Mucosa of gallbladder (tissue), 1 donor: ENCODE data around the gene CFAP157. TPM values are rescaled to one million over a fixed set of nuclear protein-coding genes. Genes with fewer than 3 reads are reported as not detected.

ENCODE experiments used
- DNase-seq: peaks from one replicate; pipeline ENCODE4 v3.0.0-alpha.2; 2020; ENCODE audit warnings: low spot score
- total RNA-seq: library from RNA; stranded (reverse); gene quantifications from one replicate; pipeline ENCODE4 v1.2.1, GENCODE V29; 2021
- donor health status: DM: no; HTN: no; CAD: no.

The CFAP157 gene
- total RNA-seq, result 1.4 TPM

DNA sequence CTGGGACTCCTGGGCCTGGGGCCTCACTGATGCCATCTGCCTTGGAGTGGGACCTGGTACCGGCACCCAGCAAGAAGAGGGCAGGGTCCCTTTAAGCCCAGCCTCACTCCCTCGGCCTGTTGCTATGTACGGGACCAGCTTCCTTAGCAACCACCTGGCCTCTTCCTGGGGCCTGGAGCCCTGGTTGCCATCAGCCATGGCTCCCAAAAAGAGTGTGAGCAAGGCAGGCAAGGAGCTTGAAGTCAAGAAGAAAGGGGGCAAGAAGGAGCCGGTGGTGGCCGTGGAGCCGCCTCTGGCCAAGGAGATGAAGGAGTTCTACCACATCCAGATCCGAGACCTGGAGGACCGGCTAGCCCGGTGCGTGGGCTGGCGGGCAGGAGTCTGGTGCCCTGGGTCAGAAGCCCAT is at the start of gene CFAP157:
CFAP157 (plus strand) TSS at position 153 of the 406 bp plus-strand sequence; CDS start at position 197, 44 bp downstream.
- DNase-seq, result no peak

GRCh38 chr9:127658428-127658827 is 48.4 kb upstream of the CFAP157 start:
- DNase-seq, result no peak

DNA sequence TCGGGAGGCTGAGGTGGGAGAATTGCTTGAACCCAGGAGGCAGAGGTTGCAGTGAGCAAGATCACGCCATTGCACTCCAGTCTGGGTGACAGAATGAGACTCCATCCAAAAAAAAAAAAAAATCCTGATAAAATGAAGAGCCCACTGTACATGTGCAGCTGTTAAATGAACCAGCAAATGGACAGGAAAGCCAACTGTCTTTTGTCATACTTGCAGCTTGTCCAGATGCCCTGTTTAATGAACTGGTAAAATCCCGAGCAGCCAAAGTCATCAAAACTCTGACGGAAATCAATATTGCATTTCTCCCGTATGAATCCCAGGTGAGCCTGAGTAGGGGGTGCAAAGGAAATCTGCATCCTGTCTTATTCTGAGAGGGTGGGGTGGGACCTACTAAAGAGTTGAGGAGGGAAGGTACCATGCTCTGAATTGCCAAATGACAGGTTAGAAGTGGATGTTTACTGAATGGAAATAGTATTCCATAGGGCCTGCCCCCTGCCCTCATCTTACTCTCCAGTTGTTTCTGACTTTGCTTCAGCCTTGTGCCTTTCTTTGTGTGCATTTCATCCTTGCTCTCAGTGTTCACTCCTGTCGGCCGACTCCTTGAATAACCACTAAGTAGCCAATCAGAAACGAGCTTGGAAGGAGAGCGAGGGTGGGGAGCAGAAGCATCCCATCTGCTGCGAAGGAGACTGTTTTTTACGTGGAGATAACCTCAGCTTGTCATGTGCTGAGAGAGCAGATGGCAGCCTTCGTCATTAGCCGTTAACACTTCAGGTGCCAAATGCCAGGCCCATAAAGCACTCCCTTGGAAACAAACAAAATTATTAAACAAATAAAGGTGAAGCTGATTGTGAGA is 45.7 kb upstream of the CFAP157 start:
- no peak for DNase-seq

GRCh38 chr9:127662617-127663016 is 44.2 kb upstream of the CFAP157 start:
- no peak for DNase-seq

DNA sequence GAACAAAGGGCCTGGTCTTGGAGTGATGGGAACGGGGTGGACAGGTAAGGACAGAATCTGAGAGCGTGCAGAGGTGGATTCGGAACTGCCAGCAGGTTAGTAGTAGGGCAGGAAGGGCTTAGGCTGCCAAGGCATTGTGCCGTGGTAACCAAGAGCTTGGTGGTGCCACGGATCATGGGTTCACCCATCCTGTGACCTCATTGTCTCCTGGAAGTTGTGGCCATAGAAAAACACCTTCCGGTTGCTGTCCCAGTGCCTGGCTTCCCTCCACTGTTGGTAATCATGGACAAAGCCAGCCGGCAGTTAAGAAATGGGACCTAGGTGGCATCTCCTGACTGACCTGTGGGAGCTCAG is 42.5 kb upstream of the CFAP157 start:
- DNase-seq, result no peak

DNA sequence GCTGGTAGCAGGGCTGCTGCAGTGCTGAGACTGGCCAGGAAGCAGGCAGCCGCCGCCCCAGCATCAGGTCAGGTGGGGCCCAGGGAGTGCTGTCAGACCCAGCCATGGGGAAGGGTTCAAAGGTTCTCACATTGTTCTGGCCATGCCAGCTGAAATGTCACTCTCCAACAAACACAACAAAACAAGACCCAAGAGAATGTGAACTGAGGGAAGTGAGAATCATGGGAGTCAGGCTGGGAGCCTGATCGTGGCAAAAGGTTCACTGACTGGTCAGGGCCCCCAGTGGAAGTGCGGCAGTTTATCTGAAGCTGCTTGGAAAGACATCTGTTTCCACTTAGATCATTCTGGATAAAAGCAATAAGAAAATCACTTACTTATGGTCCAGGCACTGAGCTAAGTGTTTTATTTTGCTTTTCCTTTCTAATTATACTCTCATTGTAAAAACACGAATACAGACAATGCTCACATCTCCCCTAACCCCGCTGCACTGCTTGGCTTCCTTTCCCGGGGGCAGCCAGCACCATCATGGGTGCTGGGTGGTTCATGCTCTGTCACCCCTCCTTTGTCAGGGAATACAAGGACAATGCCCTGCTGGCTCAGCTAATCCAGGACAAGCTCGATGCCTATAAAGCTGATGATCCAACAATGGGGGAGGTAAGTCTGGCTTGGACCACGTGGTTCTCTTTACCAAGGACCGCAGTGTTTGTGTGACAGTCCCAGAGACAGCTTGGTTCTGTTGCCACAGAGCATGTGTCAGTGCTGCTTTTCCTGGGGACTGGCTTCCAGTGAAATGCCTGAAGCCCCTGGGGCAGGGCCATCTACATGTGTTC is 41.9 kb upstream of the CFAP157 start:
- no peak for DNase-seq

DNA sequence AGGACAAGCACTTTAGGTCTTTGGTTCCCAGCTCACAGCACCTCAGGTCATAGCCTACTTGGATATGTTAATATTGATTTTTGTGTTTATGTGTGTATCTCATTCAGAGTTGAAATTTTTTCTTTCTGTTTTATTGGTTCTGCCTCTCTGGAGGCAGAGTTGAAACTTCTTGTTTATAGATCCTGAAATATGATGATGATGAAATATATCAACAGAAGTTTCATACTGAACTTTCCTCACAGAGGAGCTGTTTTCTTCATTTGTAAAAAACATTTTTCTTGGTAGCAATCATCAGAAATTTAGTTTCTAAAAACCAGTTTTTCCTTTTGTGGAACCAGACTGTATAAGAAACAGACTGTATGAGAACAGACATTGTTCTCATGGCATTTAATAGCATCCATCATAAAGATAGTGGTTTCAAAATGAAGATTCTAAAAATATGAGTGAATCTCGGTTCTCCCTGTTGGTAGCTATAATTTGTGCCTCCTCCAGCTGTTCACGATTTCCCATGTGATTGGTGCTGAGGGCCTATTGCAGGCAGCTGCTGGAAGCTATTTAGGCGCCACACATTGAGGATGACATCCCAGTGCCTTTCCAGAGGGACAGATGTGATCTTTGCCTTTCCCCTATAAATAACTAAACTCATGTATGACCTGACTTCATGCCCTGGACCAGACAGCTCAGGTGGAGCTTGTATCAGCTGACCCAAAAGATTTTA is 39.5 kb upstream of the CFAP157 start:
- DNase-seq, result no peak

- no peak for DNase-seq
Observed at GRCh38 chr9:127667906-127668305, 38.9 kb upstream of the CFAP157 start.

GRCh38 chr9:127673234-127673633 is 33.6 kb upstream of the CFAP157 start:
- no peak for DNase-seq

DNA sequence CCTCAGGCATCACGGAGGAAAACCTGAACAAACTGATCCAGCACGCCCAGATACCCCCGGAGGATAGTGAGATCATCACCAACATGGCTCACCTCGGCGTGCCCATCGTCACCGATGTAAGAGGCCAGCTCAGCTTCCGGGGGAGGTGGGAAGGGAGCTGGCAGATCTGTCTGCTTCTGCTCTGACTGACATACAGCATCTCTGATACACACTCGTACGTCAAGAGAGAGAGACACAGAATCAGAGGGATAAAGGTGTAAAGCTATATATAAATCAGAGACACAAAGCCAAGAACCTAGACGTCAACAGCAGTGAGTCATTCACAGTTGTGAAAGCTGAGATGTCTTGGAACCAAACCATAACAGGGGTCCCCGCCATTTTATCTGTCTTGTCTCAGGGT is 30.1 kb upstream of the CFAP157 start:
- no peak for DNase-seq

DNA sequence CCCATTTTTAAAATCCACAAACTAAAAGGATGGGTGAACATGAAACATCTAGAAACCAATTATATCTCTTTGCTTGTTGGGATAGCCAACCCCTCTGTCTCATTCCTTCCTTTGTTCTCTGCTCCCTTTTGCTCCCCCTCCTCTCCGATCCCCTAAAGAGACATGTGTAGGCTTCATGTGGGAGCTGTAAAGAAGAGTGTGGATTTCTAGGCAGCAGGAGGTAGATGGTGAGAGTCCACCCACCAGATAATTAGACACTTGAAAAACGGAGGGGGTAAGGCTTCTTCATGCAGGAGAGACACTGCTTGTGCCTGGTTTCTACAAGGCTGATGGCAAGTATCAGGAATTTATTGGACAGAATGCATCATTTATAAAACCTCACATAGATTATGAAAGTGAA is 27.3 kb upstream of the CFAP157 start:
- DNase-seq, result no peak

- DNase-seq, result no peak
Observed at GRCh38 chr9:127680226-127680625, 26.6 kb upstream of the CFAP157 start.

GRCh38 chr9:127680846-127681245 is 25.9 kb upstream of the CFAP157 start:
- DNase-seq, result no peak

DNA sequence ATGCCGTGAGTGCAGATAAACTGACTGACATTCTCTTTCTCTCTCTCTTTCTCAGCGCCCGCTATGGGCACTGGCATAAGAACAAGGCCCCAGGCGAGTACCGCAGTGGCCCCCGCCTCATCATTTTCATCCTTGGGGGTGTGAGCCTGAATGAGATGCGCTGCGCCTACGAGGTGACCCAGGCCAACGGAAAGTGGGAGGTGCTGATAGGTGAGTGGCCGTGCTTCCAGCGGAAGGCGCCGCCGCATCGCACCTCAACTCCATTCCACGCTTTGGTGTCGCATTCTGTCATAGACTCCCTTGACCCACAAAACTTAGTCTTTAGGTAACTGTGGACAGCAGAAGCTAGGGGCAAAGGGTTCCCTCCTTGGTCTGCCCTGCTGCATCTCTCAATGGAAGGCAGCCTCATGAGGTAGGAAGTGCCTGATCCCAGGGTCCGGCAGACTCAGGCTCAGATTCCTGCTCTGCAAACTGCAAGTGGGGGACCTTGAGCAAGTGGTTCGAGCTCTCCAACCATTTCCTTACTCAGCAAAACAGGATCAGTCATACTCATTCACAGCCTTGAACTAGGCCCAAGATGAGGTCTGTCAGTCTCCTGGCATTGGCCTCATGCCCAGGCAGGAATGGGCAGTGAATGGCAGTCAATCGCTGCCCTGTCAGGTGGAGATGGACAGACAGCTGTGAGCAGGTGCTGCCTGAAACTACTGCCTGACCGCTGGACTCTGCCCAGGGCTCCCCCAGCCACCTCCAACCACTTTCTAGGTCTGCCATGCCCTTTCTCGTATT is 24.2 kb upstream of the CFAP157 start:
- no peak for DNase-seq

DNA sequence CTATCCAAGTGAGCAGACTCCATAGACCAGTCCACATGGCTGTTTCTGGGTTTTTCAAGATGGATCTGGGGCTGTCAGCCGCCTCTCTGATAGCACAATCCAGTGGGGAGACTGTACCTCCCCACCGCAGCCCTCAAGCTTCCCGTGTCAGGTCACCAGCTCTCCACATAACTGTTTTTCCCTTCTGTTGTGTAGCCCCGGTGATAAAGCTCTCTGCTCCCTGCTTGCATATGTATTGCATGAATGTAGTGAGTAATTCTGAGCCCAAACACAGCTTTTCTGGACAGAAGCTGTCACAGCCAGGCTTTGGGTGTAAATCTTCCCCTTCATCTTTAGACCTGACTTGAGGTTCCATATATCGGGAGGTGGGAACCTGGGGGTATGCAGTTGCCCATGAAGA is 23.1 kb upstream of the CFAP157 start:
- no peak for DNase-seq

DNA sequence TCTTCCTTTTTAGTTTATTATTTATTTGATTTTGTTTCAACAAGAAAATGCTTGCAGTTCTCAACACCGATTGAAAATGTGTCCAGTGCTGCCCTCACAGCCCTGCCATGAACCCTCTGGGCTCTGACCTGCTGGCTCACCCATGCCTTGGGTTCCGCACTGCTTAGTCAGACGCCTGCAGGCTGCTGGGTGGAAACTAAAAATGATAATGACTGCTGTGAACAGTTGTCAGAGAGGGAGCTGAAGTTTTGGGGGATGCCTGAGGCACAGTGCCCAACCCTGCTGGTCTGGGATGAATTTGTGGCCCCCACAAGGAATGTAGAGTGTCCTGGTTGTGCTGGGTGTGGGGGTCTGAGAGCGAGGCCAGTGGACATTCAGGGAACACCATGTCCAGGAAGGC is 22.2 kb upstream of the CFAP157 start:
- DNase-seq, result no peak

DNA sequence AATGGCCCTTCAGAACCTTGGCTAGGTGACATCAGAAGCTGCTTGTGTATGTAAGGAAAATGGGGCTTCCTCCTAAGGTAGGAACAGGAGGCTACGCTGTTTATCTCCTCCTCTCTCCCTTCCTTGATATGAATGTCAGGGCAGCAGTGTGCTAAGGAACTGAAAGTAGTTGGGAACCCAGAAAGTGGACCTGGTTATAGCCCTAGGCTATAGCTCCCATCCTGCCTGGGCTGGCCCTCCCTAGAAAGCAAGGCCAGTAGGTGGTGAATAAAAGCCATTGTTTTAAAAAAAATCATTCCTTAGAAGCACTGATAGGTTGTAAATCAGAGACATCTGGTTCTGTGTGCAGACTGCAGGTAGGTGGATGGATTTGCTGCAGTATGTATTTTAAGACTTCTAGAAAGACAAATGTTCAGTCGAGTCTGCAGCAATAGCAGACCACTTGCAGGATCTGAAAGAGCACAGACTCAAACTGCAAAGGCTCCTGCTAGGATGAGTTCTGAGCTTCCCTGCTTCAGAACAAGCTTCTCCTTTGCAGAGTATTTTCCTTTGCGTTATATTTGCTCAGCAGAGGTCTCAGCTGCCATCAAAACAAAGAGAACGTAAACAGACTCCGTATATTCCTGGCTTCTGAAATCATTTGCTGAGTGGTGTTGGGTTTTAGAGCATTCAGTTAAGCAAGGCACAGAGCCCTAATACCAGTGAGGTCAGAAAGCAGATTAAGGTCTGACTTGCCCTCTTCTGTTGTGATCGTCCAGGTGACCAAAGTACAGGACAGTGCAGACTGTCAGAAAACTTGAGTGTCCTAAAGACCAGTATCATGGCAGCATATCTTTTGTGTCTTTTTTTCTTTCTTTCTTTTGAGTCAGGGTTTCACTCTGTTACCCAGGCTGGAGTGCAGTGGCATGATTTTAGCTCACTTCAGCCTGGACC is 20.1 kb upstream of the CFAP157 start:
- no peak for DNase-seq

DNA sequence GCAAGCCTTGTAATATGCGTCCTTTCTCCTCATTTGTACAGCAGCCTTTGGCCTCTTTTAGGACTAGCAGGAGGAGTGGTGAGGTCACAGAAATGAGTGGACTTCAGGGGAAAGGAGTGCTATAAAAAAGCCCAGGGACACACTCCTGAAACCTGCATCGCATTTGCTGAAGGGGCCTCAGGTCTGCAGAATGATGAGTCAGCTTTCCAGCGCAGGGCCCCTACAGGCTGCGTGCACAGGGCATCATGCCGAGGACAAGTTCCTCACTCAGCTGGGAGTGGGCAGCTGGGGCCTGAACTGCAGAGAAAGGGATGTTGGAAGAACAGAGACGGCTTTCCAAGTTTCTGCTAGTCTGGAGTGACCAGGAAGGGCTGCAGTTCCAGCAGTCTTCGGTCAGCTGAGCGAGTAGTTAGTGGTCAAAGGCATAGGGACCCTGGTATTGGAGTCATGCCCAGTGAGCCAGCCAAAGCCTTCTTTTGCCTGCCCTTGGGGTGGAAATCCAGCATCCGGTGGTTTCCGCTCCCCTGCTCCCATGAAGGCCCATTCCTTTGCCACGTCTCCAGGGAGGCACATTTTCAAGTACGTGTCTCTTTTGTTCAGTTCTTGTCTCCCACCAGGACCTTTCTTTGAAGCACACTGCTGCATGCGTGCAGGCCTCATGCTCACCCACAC is 17.3 kb upstream of the CFAP157 start:
- no peak for DNase-seq

GRCh38 chr9:127690735-127691134 is 16.1 kb upstream of the CFAP157 start:
- no peak for DNase-seq

GRCh38 chr9:127692071-127692470 is 14.7 kb upstream of the CFAP157 start:
- no peak for DNase-seq
